A673 (cell line): Measurements from ENCODE around the gene RUNDC3A.

Experiments used
- EZH2 ChIP-seq: fragments of 200-600 bp; sonication (generic); IDR thresholded peaks from 2 replicates; pipeline ENCODE4 v1.6.1; 2017; ENCODE audit warnings: borderline replicate concordance, low read depth, mild to moderate bottlenecking, mixed read lengths, antibody characterized with exemption, low read length; ENCODE audit not compliant: poor library complexity, severe bottlenecking
- TF ChIP-seq, protein P1 (sequence below): fragments of 300-800, 200-600 bp; sonication (generic); conservative IDR thresholded peaks from 2 replicates; pipeline ENCODE4 v1.5.1; 2017; ENCODE audit warnings: low read depth, mild to moderate bottlenecking, antibody characterized with exemption, low read length, moderate library complexity, mixed read lengths

DNA sequence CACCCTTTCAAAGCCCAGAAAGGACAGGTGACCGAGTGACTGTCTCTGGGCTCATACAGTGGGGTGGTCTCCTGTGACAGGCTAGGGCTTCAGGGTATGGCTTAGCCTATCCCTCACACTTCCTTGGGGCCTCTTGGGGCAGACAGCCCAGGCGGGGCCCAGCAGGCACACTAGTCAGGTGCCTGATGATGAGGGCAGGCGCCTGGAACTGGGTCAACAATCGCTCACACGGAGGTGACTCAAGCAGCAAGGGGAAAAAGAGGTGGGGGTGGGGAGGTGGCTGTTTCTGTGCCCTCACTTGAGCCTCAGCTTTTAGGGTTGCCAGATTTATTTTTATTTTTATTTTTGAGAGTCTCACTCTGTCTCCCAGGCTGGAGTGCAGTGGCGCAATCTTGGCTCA, 30.3 kb downstream of the RUNDC3A start:
- TF ChIP-seq, protein P1, sequence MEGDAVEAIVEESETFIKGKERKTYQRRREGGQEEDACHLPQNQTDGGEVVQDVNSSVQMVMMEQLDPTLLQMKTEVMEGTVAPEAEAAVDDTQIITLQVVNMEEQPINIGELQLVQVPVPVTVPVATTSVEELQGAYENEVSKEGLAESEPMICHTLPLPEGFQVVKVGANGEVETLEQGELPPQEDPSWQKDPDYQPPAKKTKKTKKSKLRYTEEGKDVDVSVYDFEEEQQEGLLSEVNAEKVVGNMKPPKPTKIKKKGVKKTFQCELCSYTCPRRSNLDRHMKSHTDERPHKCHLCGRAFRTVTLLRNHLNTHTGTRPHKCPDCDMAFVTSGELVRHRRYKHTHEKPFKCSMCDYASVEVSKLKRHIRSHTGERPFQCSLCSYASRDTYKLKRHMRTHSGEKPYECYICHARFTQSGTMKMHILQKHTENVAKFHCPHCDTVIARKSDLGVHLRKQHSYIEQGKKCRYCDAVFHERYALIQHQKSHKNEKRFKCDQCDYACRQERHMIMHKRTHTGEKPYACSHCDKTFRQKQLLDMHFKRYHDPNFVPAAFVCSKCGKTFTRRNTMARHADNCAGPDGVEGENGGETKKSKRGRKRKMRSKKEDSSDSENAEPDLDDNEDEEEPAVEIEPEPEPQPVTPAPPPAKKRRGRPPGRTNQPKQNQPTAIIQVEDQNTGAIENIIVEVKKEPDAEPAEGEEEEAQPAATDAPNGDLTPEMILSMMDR, result no peak
- no peak for TF ChIP-seq EZH2
